SU-DHL-6 (cell line): Measurements from ENCODE around the gene RSU1.

ENCODE experiments used
- H2AFZ ChIP-seq: fragments of 200-600 bp; sonication (generic); 2 replicates; pipeline ENCODE4 v1.6.1; 2014; ENCODE audit warnings: low read depth, mild to moderate bottlenecking, moderate library complexity, mixed read lengths, antibody characterized with exemption, low read length; ENCODE audit not compliant: severe bottlenecking
- H3F3A ChIP-seq: fragments of 200-600 bp; shearing (Covaris generic); 2 replicates; pipeline ENCODE4 v1.6.0; 2016; ENCODE audit warnings: antibody characterized with exemption, mild to moderate bottlenecking; ENCODE audit not compliant: insufficient read depth
- H3K27ac ChIP-seq: fragments of 200-600 bp; sonication (generic); 2 replicates; pipeline ENCODE4 v1.5.1; 2016; ENCODE audit warnings: low read depth, mild to moderate bottlenecking, low read length, moderate library complexity, mixed read lengths
- H3K27me3 ChIP-seq: fragments of 200-600 bp; sonication (generic), shearing (Covaris generic); 2 replicates; pipeline ENCODE4 v1.6.0; 2014; ENCODE audit warnings: mild to moderate bottlenecking, low read length
- H3K36me3 ChIP-seq: fragments of 200-600 bp; sonication (generic); 2 replicates; pipeline ENCODE4 v1.6.1; 2014; ENCODE audit warnings: mild to moderate bottlenecking, low read length, mixed read lengths
- H3K4me2 ChIP-seq: fragments of 300-600, 200-600 bp; shearing (Covaris generic), sonication (generic); 2 replicates; pipeline ENCODE4 v1.6.0; 2014; ENCODE audit warnings: low read length, low read depth, mild to moderate bottlenecking; ENCODE audit not compliant: poor library complexity, severe bottlenecking
- H3K4me3 ChIP-seq: fragments of 200-600 bp; sonication (generic); 2 replicates; pipeline ENCODE4 v1.5.1; 2014; ENCODE audit warnings: antibody characterized with exemption, low read length, mild to moderate bottlenecking, mixed read lengths; ENCODE audit not compliant: insufficient read depth, poor library complexity, severe bottlenecking
- H3K79me2 ChIP-seq: fragments of 200-600 bp; sonication (generic); 2 replicates; pipeline ENCODE4 v1.6.1; 2014; ENCODE audit warnings: mild to moderate bottlenecking, low read length, moderate library complexity; ENCODE audit not compliant: insufficient read depth
- H3K9ac ChIP-seq: fragments of 200-600 bp; sonication (generic); 2 replicates; pipeline ENCODE4 v1.7.0; 2014; ENCODE audit warnings: mild to moderate bottlenecking, low read length
- H3K9me2 ChIP-seq: fragments of 200-600 bp; sonication (generic); replicated peaks from 2 replicates; pipeline ENCODE4 v1.6.1; 2014; ENCODE audit warnings: low read length; ENCODE audit not compliant: insufficient read depth
- H3K9me3 ChIP-seq: fragments of 200-600 bp; sonication (generic); 2 replicates; pipeline ENCODE4 v1.6.1; 2014; ENCODE audit warnings: low read length, mixed read lengths; ENCODE audit not compliant: insufficient read depth
- H4K20me1 ChIP-seq: fragments of 200-600 bp; sonication (generic); 2 replicates; pipeline ENCODE4 v1.6.1; 2014; ENCODE audit warnings: low read depth, mild to moderate bottlenecking, antibody characterized with exemption, low read length, moderate library complexity, mixed read lengths
- CTCF ChIP-seq: fragments of 200-600 bp; sonication (generic); IDR thresholded peaks from one replicate; pipeline ENCODE4 v1.5.1; 2017; ENCODE audit warnings: antibody characterized with exemption, mild to moderate bottlenecking, low read length, moderate library complexity; ENCODE audit not compliant: insufficient read depth, poor library complexity, severe bottlenecking
- EZH2phosphoT487 ChIP-seq: fragments of 200-600 bp; sonication (generic), shearing (Covaris generic); conservative IDR thresholded peaks from 2 replicates; pipeline ENCODE4 v1.6.1; 2018; ENCODE audit warnings: mild to moderate bottlenecking, antibody characterized with exemption, low read length, moderate library complexity, mixed read lengths

RSU1 gene

GRCh38 chr10:16559236-16559773 lies 257.9 kb downstream of the RSU1 start:
- H3K79me2 ChIP-seq, result no peaks in the 10 kb centered on the region
- H3K4me2 ChIP-seq, result no peak overlapping the region
- no peaks in the 10 kb centered on the region for H3K36me3 ChIP-seq
- no peaks in the 10 kb centered on the region for H3K9me2 ChIP-seq
- H3K9ac ChIP-seq, result no peak overlapping the region
- no peak overlapping the region for H3K27ac ChIP-seq
- no peaks in the 10 kb centered on the region for H3K27me3 ChIP-seq
- no peak overlapping the region for H2AFZ ChIP-seq
- TF ChIP-seq CTCF (no peak), EZH2phosphoT487 (no peak)
- no peak overlapping the region for H3K4me3 ChIP-seq
- no peaks in the 10 kb centered on the region for H4K20me1 ChIP-seq
- no peaks in the 10 kb centered on the region for H3F3A ChIP-seq
- H3K9me3 ChIP-seq, result no peaks in the 10 kb centered on the region

- no peak overlapping the region for H3K4me2 ChIP-seq
- H3K36me3 ChIP-seq, result no peaks in the 10 kb centered on the region
- H3F3A ChIP-seq, result no peaks in the 10 kb centered on the region
- H3K9ac ChIP-seq, result no peak overlapping the region
- H3K9me3 ChIP-seq, result no peaks in the 10 kb centered on the region
- H4K20me1 ChIP-seq, result no peaks in the 10 kb centered on the region
- no peak overlapping the region for H3K4me3 ChIP-seq
- H3K27me3 ChIP-seq, result no peaks in the 10 kb centered on the region
- H3K27ac ChIP-seq, result no peak overlapping the region
- TF ChIP-seq EZH2phosphoT487, result no peak
- no peak for TF ChIP-seq CTCF
- no peaks in the 10 kb centered on the region for H3K79me2 ChIP-seq
- no peaks in the 10 kb centered on the region for H3K9me2 ChIP-seq
- no peak overlapping the region for H2AFZ ChIP-seq
Observed at GRCh38 chr10:16547973-16548372, 269.3 kb downstream of the RSU1 start.

GRCh38 chr10:16545116-16545736 lies 272.0 kb downstream of the RSU1 start:
- H4K20me1 ChIP-seq, result no peaks in the 10 kb centered on the region
- H3K9me3 ChIP-seq, result no peaks in the 10 kb centered on the region
- H3K79me2 ChIP-seq, result no peaks in the 10 kb centered on the region
- H3K27ac ChIP-seq, result no peak overlapping the region
- no peak overlapping the region for H3K4me3 ChIP-seq
- no peaks in the 10 kb centered on the region for H3K27me3 ChIP-seq
- no peak overlapping the region for H2AFZ ChIP-seq
- no peaks in the 10 kb centered on the region for H3F3A ChIP-seq
- H3K9ac ChIP-seq, result no peak overlapping the region
- TF ChIP-seq EZH2phosphoT487 (no peak), CTCF (peak; percentile 62)
- no peaks in the 10 kb centered on the region for H3K9me2 ChIP-seq
- no peak overlapping the region for H3K4me2 ChIP-seq
- H3K36me3 ChIP-seq, result no peaks in the 10 kb centered on the region
